Suprapubic skin (tissue), 4 donors: ENCODE data around the gene GPC5. TPM values are rescaled to one million over a fixed set of nuclear protein-coding genes. Genes with fewer than 3 reads are reported as not detected.

ENCODE experiments used
- DNase-seq, 2 donors: peaks; one replicate each; pipeline ENCODE4 v3.0.0-alpha.2; 2019; ENCODE audit warnings: low spot score in 2 of 2
- H3K27ac ChIP-seq: fragments of 200-600 bp; sonication (generic); one replicate; pipeline ENCODE4 v1.5.1; 2019
- H3K27me3 ChIP-seq: fragments of 200-600 bp; sonication (generic); one replicate; pipeline ENCODE4 v1.5.1; 2019
- H3K36me3 ChIP-seq: fragments of 200-600 bp; sonication (generic); one replicate; pipeline ENCODE4 v1.5.1; 2019
- H3K4me1 ChIP-seq: fragments of 200-600 bp; sonication (generic); one replicate; pipeline ENCODE4 v1.5.1; 2019
- H3K4me3 ChIP-seq: fragments of 200-600 bp; sonication (generic); one replicate; pipeline ENCODE4 v1.5.1; 2019; ENCODE audit warnings: mild to moderate bottlenecking
- H3K9me3 ChIP-seq: fragments of 200-600 bp; sonication (generic); one replicate; pipeline ENCODE4 v1.5.1; 2019
- CTCF ChIP-seq, 2 donors: fragments of 200-600 bp in 1 of 2; fragments of 450-650 bp in 1 of 2; sonication (generic) in 1 of 2; IDR thresholded peaks; one replicate each; pipeline ENCODE4 v1.5.1; 2016 to 2019; ENCODE audit warnings: antibody characterized with exemption in 2 of 2, mild to moderate bottlenecking in 1 of 2, moderate library complexity in 1 of 2
- EP300 ChIP-seq: sonication (generic); formaldehyde crosslinking; IDR thresholded peaks from one replicate; pipeline ENCODE4 v1.6.1; 2017; ENCODE audit warnings: antibody characterized with exemption
- POLR2A ChIP-seq, 2 donors: fragments of 450-650 bp; IDR thresholded peaks; one replicate each; pipeline ENCODE4 v1.6.1; 2017; ENCODE audit warnings: antibody characterized with exemption in 2 of 2, mild to moderate bottlenecking in 2 of 2, moderate library complexity in 2 of 2
- POLR2AphosphoS5 ChIP-seq, 3 donors: sonication (generic); formaldehyde crosslinking; IDR thresholded peaks; one replicate each; pipeline ENCODE4 v1.6.1; 2017; ENCODE audit warnings: antibody characterized with exemption in 3 of 3
- WGBS: methylation state at CpG from one replicate; pipeline ENCODE4 v1.1.5; 2018; 5-methylcytosine and 5-hydroxymethylcytosine counted together
- total RNA-seq, 4 donors: library from RNA; depleted of rRNA; stranded (reverse); fragments of >200 nt; gene quantifications; one replicate each; pipeline ENCODE4 v1.1.0, GENCODE V29; 2016

Gene GPC5
- total RNA-seq, 4 donors from 2014 or later, result 0.55 TPM; not detected in 3

- no peak for DNase-seq
- Histone ChIP-seq H3K36me3 (no peaks in the 10 kb centered on the region), H3K27ac (no peak overlapping the region), H3K9me3 (no peaks in the 10 kb centered on the region), H3K4me1 (no peaks in the 10 kb centered on the region), H3K27me3 (no peaks in the 10 kb centered on the region), H3K4me3 (no peak overlapping the region)
- no peak for TF ChIP-seq POLR2A (IDR thresholded peaks at IDR 0.05)
- WGBS, result 78% methylated on average over 3 of the region's 3 CpGs
Measured at GRCh38 chr13:91526543-91527033, 128.2 kb downstream of the GPC5 start.

DNA sequence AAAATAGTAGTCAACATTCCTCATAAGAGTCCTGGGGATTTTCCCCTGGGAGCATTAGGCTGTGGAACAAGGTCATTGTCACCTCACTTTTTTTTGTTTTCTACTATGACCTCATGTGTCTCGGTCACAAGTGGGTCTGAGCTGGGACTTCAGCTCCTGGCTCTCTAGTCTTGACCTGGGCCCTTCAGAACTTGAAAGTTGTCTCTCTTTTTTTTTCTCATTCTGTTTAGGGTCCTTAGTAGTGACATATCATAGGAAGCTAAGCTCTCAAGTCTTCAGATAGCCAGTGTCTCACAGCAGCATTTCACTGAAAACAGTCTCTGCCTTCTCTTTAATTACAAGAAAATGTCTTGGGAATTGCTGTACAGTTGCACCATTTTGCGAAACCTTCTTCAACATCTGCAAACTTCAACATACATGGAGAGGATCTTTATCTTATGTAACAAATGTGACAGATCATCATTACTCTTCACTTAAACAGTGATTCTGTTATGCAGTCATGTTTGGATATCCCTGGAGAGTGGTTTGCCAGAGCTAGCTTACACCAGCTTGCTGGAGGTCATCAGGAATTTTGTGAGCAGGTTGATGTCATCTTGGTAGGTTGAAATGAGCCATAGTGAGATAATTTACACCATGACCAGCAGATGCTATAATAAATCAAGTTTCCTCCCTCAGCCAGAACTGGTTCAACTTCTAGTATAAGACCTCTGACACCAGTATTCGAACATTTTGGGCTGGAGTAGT lies 131.5 kb downstream of the GPC5 start:
- Histone ChIP-seq H3K4me1 (no peaks in the 10 kb centered on the region), H3K9me3 (no peaks in the 10 kb centered on the region), H3K27ac (no peak overlapping the region), H3K36me3 (no peaks in the 10 kb centered on the region), H3K27me3 (no peaks in the 10 kb centered on the region), H3K4me3 (no peak overlapping the region)
- 84% methylated on average over 3 of the region's 3 CpGs for WGBS
- TF ChIP-seq EP300 (no peak), POLR2A (IDR thresholded peaks at IDR 0.05) (no peak), POLR2AphosphoS5 (IDR thresholded peaks at IDR 0.05) (no peak), CTCF (IDR thresholded peaks at IDR 0.05) (no peak)
- no peak for DNase-seq

DNA sequence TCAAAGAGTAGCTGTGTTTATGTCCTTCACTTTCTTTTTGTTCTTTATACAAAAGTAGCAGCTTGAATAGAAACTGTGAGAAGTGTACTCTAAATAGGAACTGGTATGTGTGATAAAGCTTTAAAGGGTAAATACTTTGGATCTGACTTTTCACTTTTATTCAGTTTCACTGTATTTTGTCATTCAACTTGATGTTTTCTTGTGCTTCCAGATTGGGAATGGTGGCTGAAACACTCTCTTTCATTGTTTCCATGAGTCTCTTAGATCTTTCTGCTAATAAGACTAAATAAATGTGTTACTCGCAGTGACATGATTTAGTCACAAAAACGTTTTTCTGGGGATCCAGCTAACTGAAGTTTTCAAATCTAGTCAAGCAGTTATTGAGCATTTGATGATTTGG lies 133.2 kb downstream of the GPC5 start:
- TF ChIP-seq POLR2A (IDR thresholded peaks at IDR 0.05) (no peak), POLR2AphosphoS5 (IDR thresholded peaks at IDR 0.05) (no peak), EP300 (no peak), CTCF (IDR thresholded peaks at IDR 0.05) (no peak)
- 53% methylated on average over 2 of the region's 2 CpGs for WGBS

GRCh38 chr13:91533354-91533753 lies 134.9 kb downstream of the GPC5 start:
- no peak overlapping the region for H3K27ac ChIP-seq
- no peaks in the 10 kb centered on the region for H3K4me1 ChIP-seq
- H3K9me3 ChIP-seq, result no peaks in the 10 kb centered on the region
- no peaks in the 10 kb centered on the region for H3K36me3 ChIP-seq
- H3K27me3 ChIP-seq, result no peaks in the 10 kb centered on the region
- no peak for DNase-seq
- no peak overlapping the region for H3K4me3 ChIP-seq
- WGBS, result 63% methylated on average over 2 of the region's 2 CpGs
- TF ChIP-seq EP300 (no peak), POLR2A (IDR thresholded peaks at IDR 0.05) (no peak), POLR2AphosphoS5 (IDR thresholded peaks at IDR 0.05) (no peak), CTCF (IDR thresholded peaks at IDR 0.05) (no peak)

More for the DNA sequence above, 133.2 kb downstream of the GPC5 start:
- no peaks in the 10 kb centered on the region for H3K9me3 ChIP-seq
- H3K27me3 ChIP-seq, result no peaks in the 10 kb centered on the region
- no peaks in the 10 kb centered on the region for H3K36me3 ChIP-seq
- DNase-seq, result no peak
- no peak overlapping the region for H3K4me3 ChIP-seq
- H3K27ac ChIP-seq, result no peak overlapping the region
- no peaks in the 10 kb centered on the region for H3K4me1 ChIP-seq

GRCh38 chr13:91534996-91535395 lies 136.6 kb downstream of the GPC5 start:
- 90% methylated on average over 2 of the region's 2 CpGs for WGBS
- Histone ChIP-seq H3K4me3 (no peak overlapping the region), H3K9me3 (no peaks in the 10 kb centered on the region), H3K27ac (no peak overlapping the region), H3K4me1 (no peaks in the 10 kb centered on the region), H3K36me3 (no peaks in the 10 kb centered on the region), H3K27me3 (no peaks in the 10 kb centered on the region)
- TF ChIP-seq POLR2AphosphoS5 (IDR thresholded peaks at IDR 0.05) (no peak), POLR2A (IDR thresholded peaks at IDR 0.05) (no peak)
- DNase-seq, result no peak

DNA sequence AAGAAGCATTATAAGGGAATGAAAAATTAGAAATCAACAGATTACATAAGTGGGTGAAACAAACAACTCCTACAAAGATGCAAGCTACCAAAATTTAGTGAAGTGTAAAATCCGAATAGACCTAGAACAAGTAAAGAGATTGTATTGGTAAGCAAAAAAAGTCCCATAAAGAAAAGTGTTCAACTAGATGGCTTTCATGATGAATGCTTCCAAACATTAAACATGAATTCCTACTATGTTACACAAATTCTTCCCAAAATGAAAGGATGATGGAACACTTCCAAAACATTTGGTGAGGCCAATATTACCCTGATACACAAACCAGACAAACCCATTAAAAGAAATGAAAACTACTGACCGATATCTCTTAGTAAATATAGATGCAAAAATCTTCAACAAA lies 139.0 kb downstream of the GPC5 start:
- Histone ChIP-seq H3K4me1 (no peaks in the 10 kb centered on the region), H3K27me3 (no peaks in the 10 kb centered on the region), H3K9me3 (no peaks in the 10 kb centered on the region), H3K36me3 (no peaks in the 10 kb centered on the region), H3K4me3 (no peak overlapping the region), H3K27ac (no peak overlapping the region)
- WGBS, result 87% methylated on average over 2 of the region's 2 CpGs
- TF ChIP-seq EP300 (no peak), POLR2A (IDR thresholded peaks at IDR 0.05) (no peak), CTCF (IDR thresholded peaks at IDR 0.05) (no peak)
- no peak for DNase-seq
